Ovary (tissue), 9 donors: ENCODE results near the gene CRYGN. TPM values are rescaled to one million over a fixed set of nuclear protein-coding genes. Genes with fewer than 3 reads are reported as not detected.

ENCODE experiments used
- DNase-seq, 5 donors: peaks; one replicate each; pipeline ENCODE4 v3.0.0-alpha.2; 2019 to 2020
- H3K27ac ChIP-seq, 2 donors: fragments of 200-600 bp; one replicate each; pipeline versions ENCODE4 v1.5.1 to v1.8.0; 2019 to 2022
- H3K27me3 ChIP-seq: fragments of 200-600 bp; one replicate; pipeline ENCODE4 v1.8.0; 2022
- H3K36me3 ChIP-seq: fragments of 200-600 bp; sonication (generic); one replicate; pipeline ENCODE4 v1.5.1; 2019
- H3K4me1 ChIP-seq: one replicate; pipeline ENCODE4 v1.8.1; 2013; ENCODE audit warnings: mild to moderate bottlenecking, moderate library complexity; ENCODE audit not compliant: insufficient read depth
- H3K4me3 ChIP-seq: fragments of 200-600 bp; sonication (generic); one replicate; pipeline ENCODE4 v1.5.1; 2017
- H3K9me3 ChIP-seq, 2 donors: fragments of 200-600 bp in 1 of 2; sonication (generic) in 1 of 2; one replicate each; pipeline versions ENCODE4 v1.5.1 to v1.8.1; 2013 to 2019; ENCODE audit warnings: mild to moderate bottlenecking in 1 of 2, moderate library complexity in 1 of 2
- EP300 ChIP-seq: sonication (generic); formaldehyde crosslinking; IDR thresholded peaks from one replicate; pipeline ENCODE4 v1.6.1; 2017; ENCODE audit warnings: antibody characterized with exemption
- POLR2A ChIP-seq: fragments of 450-650 bp; IDR thresholded peaks from one replicate; pipeline ENCODE4 v1.6.1; 2017; ENCODE audit warnings: antibody characterized with exemption, mild to moderate bottlenecking, moderate library complexity
- WGBS, 3 donors: extraction: QIAGEN DNeasy Blood & Tissue Kit in 1 of 3; methylation state at CpG; one replicate each; pipeline versions ENCODE4 v1.1.5 to v1.1.7; 2013 to 2017; 5-methylcytosine and 5-hydroxymethylcytosine counted together
- intact Hi-C, 4 donors: fragments of 100-400 bp; cut with DNase I; formaldehyde crosslinking; loops; one replicate each; pipeline versions ENCODE4 v1.11.0 to v1.15.1; 2022 to 2023
- polyA plus RNA-seq, 2 donors: library from polyadenylated mRNA; stranded (reverse); fragments of 200-250 nt in 1 of 2; fragments of 350-450 nt in 1 of 2; fragmentation: Illumina TruSeq in 1 of 2; extraction: RNeasy Lipid Tissue Mini Kit (QIAGEN cat#74804) in 1 of 2; gene quantifications; one replicate each; pipeline ENCODE4 v1.2.3, GENCODE V29; 2013 to 2014
- total RNA-seq, 7 donors: library from RNA; depleted of rRNA in 2 of 7; stranded (reverse); fragments of >200 nt in 2 of 7; fragmentation: NEBNext Ultra II Directional in 3 of 7; extraction: Animal tissue kit (Norgen Biotek cat#: 25700) in 3 of 7; gene quantifications; one replicate each; pipeline versions ENCODE4 v1.1.0 to v1.2.4, GENCODE V29; 2016 to 2023
- TF ChIP-seq, protein P1 (sequence below), 3 donors: fragments of 450-650 bp in 2 of 3; fragments of 200-600 bp in 1 of 3; IDR thresholded peaks; one replicate each; pipeline versions ENCODE4 v1.5.1 to v1.8.0; 2016 to 2022; ENCODE audit warnings: antibody characterized with exemption in 3 of 3, mild to moderate bottlenecking in 1 of 3
- donor health status: DM: no; HTN: no; CAD: no; lungs with moderate emphysema.
- donor health status: DM: no; HTN: no; CAD: no.
- donor health status: Bipolar disorder and iron deficiency.
- donor health status: DM: yes; HTN: yes; CAD: no.
- donor health status: DM: no; HTN: no; CAD: no.
- donor health status: DM: yes; HTN: yes; CAD: no.

Gene CRYGN
- total and polyA plus RNA-seq, 9 donors: 0.24 to 2.3 (median 0.67) TPM; not detected in 2

DNA sequence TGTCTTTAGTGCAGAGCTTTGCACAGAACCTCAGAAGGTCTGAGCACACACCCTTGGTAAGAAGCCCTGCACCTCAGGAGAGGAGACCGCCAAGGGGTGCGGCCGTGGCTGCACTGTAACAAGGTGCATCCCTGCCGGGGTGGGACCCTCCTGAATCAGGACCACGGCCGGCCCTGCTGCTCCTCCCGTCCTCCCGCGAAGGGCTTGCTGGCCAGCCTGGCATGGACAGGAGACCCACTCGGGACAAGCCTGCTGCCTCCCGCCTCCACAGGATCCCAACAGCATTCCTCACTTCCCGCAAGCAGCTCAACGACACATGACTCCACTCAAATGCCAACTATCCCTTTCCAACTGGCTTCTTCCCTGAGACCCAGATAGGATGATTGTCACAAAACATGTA, 42.9 kb downstream of the CRYGN start:
- Histone ChIP-seq H3K27me3 (no peaks in the 10 kb centered on the region), H3K4me3 (no peak overlapping the region), H3K36me3 (no peaks in the 10 kb centered on the region), H3K27ac (no peak overlapping the region), H3K4me1 (no peaks in the 10 kb centered on the region), H3K9me3 (no peaks in the 10 kb centered on the region)
- intact Hi-C loops: no loop called here
- TF ChIP-seq POLR2A: no peak
- TF ChIP-seq, protein P1, sequence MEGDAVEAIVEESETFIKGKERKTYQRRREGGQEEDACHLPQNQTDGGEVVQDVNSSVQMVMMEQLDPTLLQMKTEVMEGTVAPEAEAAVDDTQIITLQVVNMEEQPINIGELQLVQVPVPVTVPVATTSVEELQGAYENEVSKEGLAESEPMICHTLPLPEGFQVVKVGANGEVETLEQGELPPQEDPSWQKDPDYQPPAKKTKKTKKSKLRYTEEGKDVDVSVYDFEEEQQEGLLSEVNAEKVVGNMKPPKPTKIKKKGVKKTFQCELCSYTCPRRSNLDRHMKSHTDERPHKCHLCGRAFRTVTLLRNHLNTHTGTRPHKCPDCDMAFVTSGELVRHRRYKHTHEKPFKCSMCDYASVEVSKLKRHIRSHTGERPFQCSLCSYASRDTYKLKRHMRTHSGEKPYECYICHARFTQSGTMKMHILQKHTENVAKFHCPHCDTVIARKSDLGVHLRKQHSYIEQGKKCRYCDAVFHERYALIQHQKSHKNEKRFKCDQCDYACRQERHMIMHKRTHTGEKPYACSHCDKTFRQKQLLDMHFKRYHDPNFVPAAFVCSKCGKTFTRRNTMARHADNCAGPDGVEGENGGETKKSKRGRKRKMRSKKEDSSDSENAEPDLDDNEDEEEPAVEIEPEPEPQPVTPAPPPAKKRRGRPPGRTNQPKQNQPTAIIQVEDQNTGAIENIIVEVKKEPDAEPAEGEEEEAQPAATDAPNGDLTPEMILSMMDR (IDR thresholded peaks at IDR 0.05): no peak
- no peak for TF ChIP-seq EP300
- 89 to 96% (median 91%) methylated on average over 13 of the region's 13 CpGs for WGBS, 3 donors
- DNase-seq: no peak

DNA sequence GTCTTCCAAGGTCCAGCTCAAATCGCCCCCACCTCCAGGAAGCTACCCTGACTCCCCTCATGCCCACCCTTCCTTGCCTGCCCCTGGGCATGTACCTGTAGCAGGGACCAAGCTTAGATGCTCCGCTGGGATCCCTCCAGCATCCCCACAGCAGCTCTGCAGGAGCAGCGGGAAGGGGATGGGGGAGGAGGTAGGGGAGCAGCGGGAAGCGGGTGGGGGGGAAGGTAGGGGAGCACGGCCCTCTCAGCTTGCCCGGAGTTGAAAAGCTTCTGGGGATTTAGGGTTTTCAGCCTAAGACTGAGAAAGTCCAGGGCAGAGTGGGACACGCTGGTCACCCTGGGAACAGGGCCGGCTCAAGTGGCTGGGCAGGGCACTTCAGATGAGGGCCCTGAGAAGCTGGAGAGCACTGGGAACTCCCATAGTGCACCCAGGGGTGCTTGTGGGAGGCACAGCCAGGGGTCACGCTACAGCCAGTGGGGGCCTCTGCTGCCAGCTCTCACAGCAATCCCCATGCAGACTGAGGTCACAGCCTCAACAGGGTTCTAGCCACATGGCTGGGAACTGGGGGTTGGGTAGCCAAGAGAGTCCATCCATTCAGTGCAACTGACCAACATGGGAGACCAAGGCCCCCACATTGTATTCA, 43.5 kb downstream of the CRYGN start:
- no peaks in the 10 kb centered on the region for H3K9me3 ChIP-seq
- TF ChIP-seq POLR2A: no peak
- TF ChIP-seq, protein P1 (IDR thresholded peaks at IDR 0.05): no peak
- no peak overlapping the region for H3K27ac ChIP-seq
- H3K36me3 ChIP-seq: no peaks in the 10 kb centered on the region
- no peaks in the 10 kb centered on the region for H3K27me3 ChIP-seq
- intact Hi-C loops: no loop called here
- DNase-seq: no peak
- H3K4me3 ChIP-seq: no peak overlapping the region
- no peaks in the 10 kb centered on the region for H3K4me1 ChIP-seq
- WGBS, 3 donors: 87 to 89% (median 89%) methylated on average over 10 of the region's 10 CpGs

DNA sequence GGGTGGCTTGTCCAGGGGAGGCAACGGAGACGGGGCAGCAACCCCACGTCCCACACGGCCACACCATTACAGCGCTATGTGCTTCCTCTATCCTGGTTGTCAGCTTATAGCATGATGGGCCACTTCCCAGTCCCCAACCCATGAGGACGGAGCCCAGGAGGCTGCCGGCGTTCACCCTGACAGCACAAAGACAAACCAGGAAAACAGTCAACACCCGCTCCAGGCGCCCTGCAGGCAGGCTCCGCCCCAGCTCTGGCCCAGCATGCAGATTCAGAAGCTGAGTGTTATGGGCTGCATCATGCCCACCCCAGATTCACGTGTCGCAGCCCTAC, 44.9 kb downstream of the CRYGN start:
- Histone ChIP-seq H3K9me3 (no peaks in the 10 kb centered on the region), H3K4me3 (no peak overlapping the region), H3K27me3 (no peaks in the 10 kb centered on the region), H3K27ac (no peak overlapping the region), H3K36me3 (no peaks in the 10 kb centered on the region), H3K4me1 (no peaks in the 10 kb centered on the region)
- no peak for DNase-seq
- TF ChIP-seq EP300 (no peak), POLR2A (no peak)
- TF ChIP-seq, protein P1 (IDR thresholded peaks at IDR 0.05): no peak
- intact Hi-C loops: no loop called here
- whole genome bisulfite sequencing, 3 donors: 89 to 92% (median 90%) methylated on average over 13 of the region's 13 CpGs

DNA sequence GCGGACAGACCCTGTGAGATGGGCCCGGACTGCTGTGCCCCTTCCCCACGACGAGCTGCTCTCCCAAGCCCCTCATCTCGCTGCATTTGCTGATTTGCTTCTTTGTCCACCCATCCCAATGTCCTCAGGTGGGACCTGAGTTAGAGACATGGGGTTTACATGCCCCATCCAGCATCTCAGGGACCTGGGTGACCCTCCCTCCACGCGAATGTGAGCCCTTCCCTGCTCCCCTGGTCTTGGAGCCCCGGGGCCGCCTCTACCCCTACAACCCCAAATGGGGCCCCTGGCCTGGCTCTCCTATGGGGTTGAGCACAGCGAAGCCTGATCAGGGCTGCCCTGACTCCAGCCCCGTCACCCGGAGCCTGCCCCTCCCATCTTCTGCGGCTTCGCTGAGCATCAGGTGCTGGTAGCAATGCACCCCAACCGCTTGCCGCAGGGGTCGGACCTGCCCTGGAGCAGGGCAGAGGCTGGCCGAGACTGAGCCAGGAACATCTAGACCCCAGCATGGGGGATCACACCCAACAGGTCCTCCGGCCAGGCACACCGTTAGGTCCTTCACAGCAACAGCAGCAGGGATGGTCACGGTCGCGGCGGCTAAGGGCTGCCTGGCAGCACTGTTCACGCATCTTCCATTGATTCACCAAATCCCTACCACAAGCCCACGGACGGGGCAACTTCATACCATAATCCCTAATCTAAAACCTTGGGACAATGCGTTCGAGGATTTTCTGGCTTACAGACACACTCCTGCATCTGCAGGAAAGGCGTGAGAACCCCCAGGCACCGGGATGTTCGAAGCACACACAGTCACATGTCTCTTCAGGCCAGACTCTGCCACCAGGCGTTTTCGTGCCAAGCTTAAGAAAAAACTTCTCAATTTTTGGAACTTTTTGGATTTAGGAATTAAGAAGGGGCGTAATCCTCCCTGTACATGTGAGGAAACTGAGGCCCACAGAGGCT, 45.6 kb downstream of the CRYGN start:
- DNase-seq: no peak
- TF ChIP-seq, protein P1 (IDR thresholded peaks at IDR 0.05): no peak
- TF ChIP-seq POLR2A: no peak
- no peak for TF ChIP-seq EP300

More for the DNA sequence above, 45.6 kb downstream of the CRYGN start:
- Histone ChIP-seq H3K27me3 (no peaks in the 10 kb centered on the region), H3K36me3 (no peaks in the 10 kb centered on the region), H3K4me3 (no peak overlapping the region), H3K27ac (no peak overlapping the region), H3K9me3 (no peaks in the 10 kb centered on the region), H3K4me1 (no peaks in the 10 kb centered on the region)
- 90 to 94% (median 91%) methylated on average over 35 of the region's 35 CpGs for whole genome bisulfite sequencing, 3 donors
- intact Hi-C loops: no loop called here
